Neural crest cell (in vitro differentiated cells): Measurements from ENCODE around the gene SNX13. TPM values are rescaled to one million over a fixed set of nuclear protein-coding genes. Genes with fewer than 3 reads are reported as not detected.

Experiments used
- DNase-seq: peaks from one replicate; pipeline ENCODE4 v3.0.0; 2021; ENCODE audit warnings: low read depth, mixed read lengths, low spot score
- H3K27ac Mint-ChIP-seq: one replicate; pipeline ENCODE4 v1.8.0; 2021; ENCODE audit warnings: mild to moderate bottlenecking, mixed read lengths; ENCODE audit not compliant: unreplicated experiment
- H3K27me3 Mint-ChIP-seq: 2 replicates; pipeline ENCODE4 v1.8.0; 2021; ENCODE audit warnings: low read depth, mild to moderate bottlenecking, mixed read lengths
- H3K36me3 Mint-ChIP-seq: 2 replicates; pipeline ENCODE4 v1.8.0; 2021; ENCODE audit warnings: low read depth, mild to moderate bottlenecking, mixed read lengths
- H3K4me1 Mint-ChIP-seq: 2 replicates; pipeline ENCODE4 v1.8.0; 2021; ENCODE audit warnings: mixed read lengths
- H3K4me3 Mint-ChIP-seq: one replicate; pipeline ENCODE4 v1.8.0; 2021; ENCODE audit warnings: mild to moderate bottlenecking, mixed read lengths
- H3K9me3 Mint-ChIP-seq: 2 replicates; pipeline ENCODE4 v1.8.0; 2021; ENCODE audit warnings: mixed read lengths
- long read RNA-seq: library from polyadenylated mRNA; unstranded; transcript quantifications from one replicate; pipeline ENCODE4 v2.0.0, GENCODE V29; 2020
- total RNA-seq: library from RNA; stranded (reverse); gene quantifications from 2 replicates; pipeline ENCODE4 v1.2.1, GENCODE V29; 2021
- TF ChIP-seq, protein P1 (sequence below): fragments of 200-600 bp; sonication (generic); conservative IDR thresholded peaks from 2 replicates; pipeline ENCODE4 v1.5.0; 2021; ENCODE audit warnings: antibody characterized with exemption, mild to moderate bottlenecking

The SNX13 gene
- 35.4 and 35.6 TPM in 2 replicates for total RNA-seq
- long read RNA-seq, full-length matches to known transcripts = 25 of 86 reads
- long read RNA-seq, partial matches to known transcripts = 41 of 86 reads
- long read RNA-seq, other reads (novel, unspliced or antisense) = 20 of 86 reads

- TF ChIP-seq, protein P1, sequence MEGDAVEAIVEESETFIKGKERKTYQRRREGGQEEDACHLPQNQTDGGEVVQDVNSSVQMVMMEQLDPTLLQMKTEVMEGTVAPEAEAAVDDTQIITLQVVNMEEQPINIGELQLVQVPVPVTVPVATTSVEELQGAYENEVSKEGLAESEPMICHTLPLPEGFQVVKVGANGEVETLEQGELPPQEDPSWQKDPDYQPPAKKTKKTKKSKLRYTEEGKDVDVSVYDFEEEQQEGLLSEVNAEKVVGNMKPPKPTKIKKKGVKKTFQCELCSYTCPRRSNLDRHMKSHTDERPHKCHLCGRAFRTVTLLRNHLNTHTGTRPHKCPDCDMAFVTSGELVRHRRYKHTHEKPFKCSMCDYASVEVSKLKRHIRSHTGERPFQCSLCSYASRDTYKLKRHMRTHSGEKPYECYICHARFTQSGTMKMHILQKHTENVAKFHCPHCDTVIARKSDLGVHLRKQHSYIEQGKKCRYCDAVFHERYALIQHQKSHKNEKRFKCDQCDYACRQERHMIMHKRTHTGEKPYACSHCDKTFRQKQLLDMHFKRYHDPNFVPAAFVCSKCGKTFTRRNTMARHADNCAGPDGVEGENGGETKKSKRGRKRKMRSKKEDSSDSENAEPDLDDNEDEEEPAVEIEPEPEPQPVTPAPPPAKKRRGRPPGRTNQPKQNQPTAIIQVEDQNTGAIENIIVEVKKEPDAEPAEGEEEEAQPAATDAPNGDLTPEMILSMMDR = no peak
- Mint-ChIP-seq H3K36me3 (no peaks in the 10 kb centered on the region), H3K4me3 (peak within 1 kb of the TSS; percentile 96), H3K9me3 (no peaks in the 10 kb centered on the region), H3K4me1 (peaks cover 36% of the 10 kb centered on the region), H3K27ac (peak within 1 kb of the TSS; percentile 99), H3K27me3 (no peaks in the 10 kb centered on the region)
- DNase-seq = peak; percentile 86
These were observed at the start of gene SNX13 for GRCh38 chr7:17940302-17940883. Gene SNX13 (minus strand): TSS chr7:17940494. CDS start chr7:17940295, 199 bp downstream.

- H3K9me3 Mint-ChIP-seq = no peaks in the 10 kb centered on the region
- H3K27ac Mint-ChIP-seq = no peak overlapping the region
- H3K27me3 Mint-ChIP-seq = no peaks in the 10 kb centered on the region
- H3K4me3 Mint-ChIP-seq = no peak overlapping the region
- no peak for DNase-seq
- no peaks in the 10 kb centered on the region for H3K36me3 Mint-ChIP-seq
- TF ChIP-seq, protein P1 = no peak
- peaks cover 11% of the 10 kb centered on the region for H3K4me1 Mint-ChIP-seq
These were observed 49.3 kb upstream of the SNX13 start for GRCh38 chr7:17989546-17989945.

DNA sequence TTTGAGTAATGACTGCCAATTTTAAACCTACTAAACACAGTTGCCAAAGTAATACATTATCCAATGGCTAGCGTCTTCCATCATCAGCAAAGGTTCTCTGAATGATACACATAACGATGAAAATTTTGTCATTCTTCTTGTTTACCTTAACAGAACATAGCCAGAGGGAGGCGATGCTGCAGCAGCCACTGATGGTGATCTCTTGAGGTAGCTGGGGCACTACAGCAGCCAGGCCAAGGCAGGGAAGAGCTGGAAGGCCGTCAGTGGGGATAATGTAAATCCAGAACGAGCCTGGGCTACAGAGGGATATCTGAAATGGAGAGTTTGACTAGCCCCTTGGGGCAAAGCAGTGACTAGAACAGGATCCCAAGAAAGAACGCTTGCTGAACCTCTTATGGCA is 48.6 kb upstream of the SNX13 start:
- DNase-seq = no peak
- TF ChIP-seq, protein P1 = no peak
- Mint-ChIP-seq H3K36me3 (no peaks in the 10 kb centered on the region), H3K9me3 (no peaks in the 10 kb centered on the region), H3K27ac (no peak overlapping the region), H3K27me3 (no peaks in the 10 kb centered on the region), H3K4me3 (no peak overlapping the region), H3K4me1 (peaks cover 4% of the 10 kb centered on the region)

GRCh38 chr7:17988141-17988540 is 47.8 kb upstream of the SNX13 start:
- DNase-seq = no peak
- no peak overlapping the region for H3K4me3 Mint-ChIP-seq
- no peak overlapping the region for H3K27ac Mint-ChIP-seq
- H3K9me3 Mint-ChIP-seq = no peaks in the 10 kb centered on the region
- TF ChIP-seq, protein P1 = no peak
- no peaks in the 10 kb centered on the region for H3K27me3 Mint-ChIP-seq
- no peaks in the 10 kb centered on the region for H3K36me3 Mint-ChIP-seq
- H3K4me1 Mint-ChIP-seq = no peaks in the 10 kb centered on the region

GRCh38 chr7:17986851-17987250 is 46.6 kb upstream of the SNX13 start:
- Mint-ChIP-seq H3K27me3 (no peaks in the 10 kb centered on the region), H3K9me3 (no peaks in the 10 kb centered on the region), H3K36me3 (no peaks in the 10 kb centered on the region), H3K27ac (no peak overlapping the region), H3K4me1 (no peaks in the 10 kb centered on the region), H3K4me3 (no peak overlapping the region)
- no peak for DNase-seq
- TF ChIP-seq, protein P1 = no peak
